PFSK-1 (cell line): ENCODE measurements around the gene BAG5.

Experiments
- FOXP2 ChIP-seq: optimal IDR thresholded peaks from 2 replicates; pipeline ENCODE3; 2011; ENCODE audit warnings: borderline replicate concordance, control low read depth, inconsistent platforms; ENCODE audit not compliant: insufficient read depth; ENCODE audit errors: extremely low read length, extremely low read depth
- POLR2AphosphoS5 ChIP-seq: IDR thresholded peaks from 2 replicates; pipeline ENCODE4 v1.6.1; 2012; ENCODE audit warnings: low read depth, mild to moderate bottlenecking, control low read depth, low read length, moderate library complexity
- REST ChIP-seq, 2 experiments: IDR thresholded peaks; 2 replicates each; pipeline versions ENCODE4 v1.6.1 to v1.8.0; 2011 to 2012; ENCODE audit warnings: low read depth in 2 of 2, low read length in 2 of 2, control low read depth in 1 of 2, inconsistent platforms in 1 of 2, mild to moderate bottlenecking in 1 of 2, moderate library complexity in 1 of 2; ENCODE audit not compliant: insufficient read depth in 1 of 2
- SIN3A ChIP-seq: IDR thresholded peaks from 2 replicates; pipeline ENCODE4 v1.6.1; 2012; ENCODE audit warnings: mild to moderate bottlenecking, low read length, moderate library complexity, borderline replicate concordance; ENCODE audit not compliant: insufficient read depth
- TAF1 ChIP-seq: IDR thresholded peaks from 2 replicates; pipeline ENCODE4 v1.6.1; 2012; ENCODE audit warnings: low read length, control low read depth, borderline replicate concordance; ENCODE audit not compliant: insufficient read depth

The BAG5 gene

GRCh38 chr14:103552846-103553210, 9.6 kb downstream of the BAG5 start:
- TF ChIP-seq POLR2AphosphoS5 (no peak), REST (IDR thresholded peaks at IDR 0.05; ENCODE audit: insufficient read depth in 1 of 2, low read depth in 2 of 2, low read length in 2 of 2) (no peak), TAF1 (no peak), FOXP2 (no peak), SIN3A (no peak)

DNA sequence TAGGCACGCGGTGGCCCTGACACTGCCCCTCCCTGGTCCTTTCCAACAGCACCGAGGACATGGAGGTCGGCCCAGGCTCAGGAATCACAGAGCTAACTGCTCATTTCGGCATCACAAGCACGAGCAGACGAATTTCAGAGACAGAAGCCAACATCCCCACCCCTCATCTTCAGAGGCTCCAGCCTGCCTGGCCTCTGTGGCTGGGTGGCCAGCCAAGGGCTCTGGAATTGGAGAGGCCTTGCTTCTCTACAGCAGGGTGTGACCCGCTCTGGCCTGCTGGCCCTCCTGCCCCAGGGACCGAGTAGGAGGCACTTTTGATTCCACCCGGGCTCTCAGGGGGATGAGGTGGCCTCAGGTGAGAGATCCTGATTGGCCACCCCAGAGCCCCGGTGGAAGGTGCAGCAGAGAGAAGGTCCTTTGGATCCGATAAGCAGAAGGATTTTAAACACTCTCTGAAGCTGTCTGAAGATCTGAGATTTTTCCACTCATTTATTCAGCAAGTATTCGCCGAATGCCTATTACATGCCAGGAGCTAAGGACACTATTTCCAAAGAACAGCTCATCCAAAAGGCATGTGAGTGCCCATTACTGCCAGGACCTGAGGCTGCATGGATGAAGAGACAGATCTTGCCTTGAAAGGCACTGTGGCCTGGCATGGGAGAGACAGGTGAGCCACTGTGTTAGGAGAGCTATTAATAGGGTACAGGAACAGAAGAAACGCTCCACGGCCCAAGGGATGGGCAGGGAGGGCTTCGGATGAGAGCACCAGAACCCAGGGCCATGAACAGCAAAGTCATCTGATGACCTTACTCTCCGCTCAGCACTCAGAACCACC, 10.2 kb downstream of the BAG5 start:
- TF ChIP-seq TAF1 (no peak), SIN3A (no peak), REST (IDR thresholded peaks at IDR 0.05; ENCODE audit: insufficient read depth in 1 of 2, low read depth in 2 of 2, low read length in 2 of 2) (no peak), FOXP2 (no peak)

- no peak for TF ChIP-seq REST (IDR thresholded peaks at IDR 0.05; ENCODE audit: insufficient read depth in 1 of 2, low read depth in 2 of 2, low read length in 2 of 2)
- no peak for TF ChIP-seq POLR2AphosphoS5
- TF ChIP-seq TAF1 = no peak
- TF ChIP-seq SIN3A = no peak
- no peak for TF ChIP-seq FOXP2
Observed at GRCh38 chr14:103551338-103551762, 11.1 kb downstream of the BAG5 start.

DNA sequence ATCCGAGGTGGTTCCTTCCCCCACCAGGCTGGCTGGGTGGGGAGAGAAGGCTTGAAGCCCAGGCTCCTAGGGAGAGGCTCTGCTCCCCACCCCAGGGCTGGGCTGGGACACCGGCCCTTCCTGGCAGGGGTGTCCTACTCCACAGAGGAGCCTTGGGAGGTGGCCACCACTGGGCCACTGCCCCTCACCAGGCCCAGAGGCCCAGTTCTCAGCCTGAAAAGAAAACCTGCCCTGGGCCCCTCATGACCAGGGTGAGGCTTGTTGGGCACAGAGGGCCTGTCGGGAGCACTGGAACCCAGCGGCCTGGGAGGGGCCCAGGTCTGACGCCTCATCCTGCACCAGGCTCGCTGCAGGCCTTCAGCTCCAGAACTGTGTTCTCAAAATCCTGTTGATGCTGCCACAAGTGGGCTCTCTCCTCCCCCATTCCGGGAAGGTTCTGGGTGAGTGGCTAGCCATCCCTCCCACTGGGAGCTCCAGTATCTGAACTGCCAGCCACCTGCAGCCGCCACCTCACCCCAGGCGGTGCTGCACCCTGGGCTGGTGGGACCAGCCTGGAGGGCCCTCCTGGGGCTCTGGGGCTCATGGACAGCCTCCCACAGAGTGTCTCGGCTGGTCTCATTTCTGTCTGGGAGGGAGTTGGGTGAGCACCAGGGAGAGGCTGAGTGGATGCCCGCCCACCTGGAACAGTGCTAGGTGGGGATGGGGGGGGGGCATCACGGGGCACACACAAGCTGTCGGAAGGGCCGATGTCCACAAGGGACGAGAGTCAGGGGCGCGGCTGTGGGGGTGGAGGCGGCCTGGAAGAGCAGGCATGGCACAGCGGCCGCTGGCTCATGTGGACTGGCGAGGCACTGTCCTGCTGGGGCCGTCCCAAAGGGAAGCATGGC, 11.8 kb downstream of the BAG5 start:
- TF ChIP-seq FOXP2 (no peak), TAF1 (no peak), SIN3A (no peak), POLR2AphosphoS5 (no peak), REST (IDR thresholded peaks at IDR 0.05; ENCODE audit: insufficient read depth in 1 of 2, low read depth in 2 of 2, low read length in 2 of 2) (no peak)
